ENCODE results near the gene CETP. TPM values are rescaled to one million over a fixed set of nuclear protein-coding genes. Genes with fewer than 3 reads are reported as not detected.
"Not testable (repeated sequence)": the region's sequence is repeated elsewhere in the genome, so short reads cannot be mapped to it uniquely, and the experiment has no call there.

CETP gene
- polyA plus RNA-seq, 5 donors = 11.3 to 14.7 (median 12.6) TPM

- DNase-seq = no peak
Observed at GRCh38 chr16:56980792-56981724, 19.3 kb downstream of the CETP start.

DNA sequence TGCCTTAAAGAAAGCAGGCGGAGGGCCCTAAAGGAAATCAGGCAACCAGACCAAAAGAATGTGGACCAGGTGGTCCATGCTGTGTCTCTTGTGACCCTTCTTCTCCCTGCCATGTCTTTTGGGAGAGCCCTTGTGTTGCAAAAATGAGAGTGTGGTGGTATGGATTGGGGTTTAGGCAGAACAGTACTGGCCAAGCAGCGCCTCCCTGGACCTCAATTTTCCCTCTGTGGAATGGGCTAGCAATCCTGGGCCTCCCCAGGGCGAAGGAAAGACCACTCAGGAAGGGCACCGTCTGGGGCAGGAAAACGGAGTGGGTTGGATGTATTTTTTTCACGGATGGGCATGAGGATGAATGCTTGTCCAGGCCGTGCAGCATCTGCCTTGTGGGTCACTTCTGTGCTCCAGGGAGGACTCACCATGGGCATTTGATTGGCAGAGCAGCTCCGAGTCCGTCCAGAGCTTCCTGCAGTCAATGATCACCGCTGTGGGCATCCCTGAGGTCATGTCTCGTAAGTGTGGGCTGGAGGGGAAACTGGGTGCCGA is 20.1 kb downstream of the CETP start:
- no peak for DNase-seq

- DNase-seq = no peak
Observed at GRCh38 chr16:56982695-56983094, 20.9 kb downstream of the CETP start.

GRCh38 chr16:56983211-56983751 is 21.5 kb downstream of the CETP start:
- DNase-seq = no peak

- no peak for DNase-seq
Observed at GRCh38 chr16:56984639-56985038, 22.9 kb downstream of the CETP start.

DNA sequence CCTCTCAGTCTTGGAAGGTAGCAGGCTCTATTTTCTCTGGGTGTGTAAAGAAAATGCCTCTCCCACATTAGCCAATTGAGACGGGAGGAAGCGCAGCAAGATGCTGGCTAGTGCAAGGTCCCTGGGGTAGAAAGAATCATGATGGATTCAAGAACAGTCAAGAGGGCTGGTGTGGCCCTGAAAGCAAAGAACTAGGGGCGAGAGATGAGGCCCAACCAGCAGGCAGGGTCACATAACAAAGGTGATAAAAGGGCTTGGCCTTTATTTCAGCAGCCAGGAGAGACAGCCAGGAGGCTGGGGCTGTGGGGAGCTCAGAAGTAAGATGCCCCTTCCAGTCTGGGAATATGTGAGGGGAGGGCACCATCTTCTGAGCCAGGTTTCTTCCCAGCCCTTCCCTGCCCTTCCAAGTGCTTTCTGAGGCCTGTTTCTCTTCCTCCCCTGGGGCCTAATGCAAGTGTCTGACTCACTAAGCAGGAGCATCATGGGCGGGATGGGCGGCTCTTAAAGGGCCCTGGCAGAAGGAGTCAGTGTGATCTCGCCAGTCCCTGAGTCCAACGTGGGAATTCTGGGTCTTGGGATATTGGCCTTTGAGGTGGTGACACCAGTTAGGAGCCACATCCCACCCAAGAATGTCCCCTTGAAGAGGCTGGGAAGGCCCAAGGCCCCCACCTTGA is 23.7 kb downstream of the CETP start:
- DNase-seq = no peak

DNA sequence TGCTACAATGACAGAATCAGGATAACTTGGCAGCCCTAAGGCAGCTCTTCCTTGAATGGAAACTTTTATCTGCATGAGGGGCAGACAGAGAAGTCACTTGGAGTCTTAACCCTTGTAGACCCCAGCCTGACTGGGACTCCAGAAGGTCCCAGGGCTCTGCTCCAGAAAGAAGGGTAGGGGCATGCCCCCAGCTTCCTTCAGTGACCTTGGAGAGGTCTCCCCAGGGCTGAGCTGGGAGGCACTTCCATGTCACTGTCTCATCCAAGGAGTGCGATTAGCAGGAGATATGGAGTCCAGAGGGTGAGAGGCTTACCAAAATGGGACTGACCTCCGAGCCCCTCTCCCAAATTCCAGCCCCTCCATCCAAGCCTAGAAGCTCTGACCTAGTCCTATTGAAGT is 24.2 kb downstream of the CETP start:
- no peak for DNase-seq

DNA sequence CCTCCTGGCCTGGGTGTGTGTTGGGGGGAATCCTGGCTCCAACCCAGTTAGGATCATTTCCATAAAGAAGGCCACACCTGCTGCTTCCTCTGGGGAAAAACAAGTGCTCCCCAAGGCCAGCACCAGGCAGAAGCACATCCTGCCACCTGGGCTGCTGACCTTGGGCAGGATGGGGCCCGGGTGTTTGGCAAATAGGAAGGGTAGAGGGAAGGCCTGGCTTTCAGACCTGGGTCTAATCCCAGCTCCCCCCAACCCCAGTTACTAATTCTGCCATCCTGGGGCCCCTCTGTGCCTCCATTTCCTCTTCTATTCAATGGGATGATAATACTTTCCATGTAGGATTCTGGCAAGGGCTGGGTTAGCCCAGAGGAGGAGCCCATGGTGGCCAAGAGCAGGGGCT is 24.6 kb downstream of the CETP start:
- DNase-seq = no peak

- not testable (repeated sequence) for DNase-seq
Observed at GRCh38 chr16:56986908-56987307, 25.2 kb downstream of the CETP start.

DNA sequence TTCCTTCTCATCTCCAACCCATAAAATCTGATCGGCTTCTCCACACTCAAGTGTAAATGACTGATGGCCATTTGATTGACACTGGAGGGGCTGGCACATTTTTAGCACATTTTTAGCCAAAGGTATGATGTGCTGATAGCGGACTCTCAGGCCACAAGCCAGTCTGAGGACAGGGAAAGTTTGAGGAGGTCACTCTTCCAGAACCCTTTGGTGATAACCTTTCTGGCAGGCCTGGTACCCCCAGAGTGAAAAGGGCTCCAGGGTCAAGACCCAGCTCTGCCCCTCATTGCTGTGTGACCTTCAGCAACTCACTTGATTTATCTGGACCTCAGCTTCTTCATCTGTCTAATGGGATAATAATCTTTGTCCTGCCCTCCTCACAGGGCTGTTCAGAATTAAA is 25.9 kb downstream of the CETP start:
- no peak for DNase-seq

DNA sequence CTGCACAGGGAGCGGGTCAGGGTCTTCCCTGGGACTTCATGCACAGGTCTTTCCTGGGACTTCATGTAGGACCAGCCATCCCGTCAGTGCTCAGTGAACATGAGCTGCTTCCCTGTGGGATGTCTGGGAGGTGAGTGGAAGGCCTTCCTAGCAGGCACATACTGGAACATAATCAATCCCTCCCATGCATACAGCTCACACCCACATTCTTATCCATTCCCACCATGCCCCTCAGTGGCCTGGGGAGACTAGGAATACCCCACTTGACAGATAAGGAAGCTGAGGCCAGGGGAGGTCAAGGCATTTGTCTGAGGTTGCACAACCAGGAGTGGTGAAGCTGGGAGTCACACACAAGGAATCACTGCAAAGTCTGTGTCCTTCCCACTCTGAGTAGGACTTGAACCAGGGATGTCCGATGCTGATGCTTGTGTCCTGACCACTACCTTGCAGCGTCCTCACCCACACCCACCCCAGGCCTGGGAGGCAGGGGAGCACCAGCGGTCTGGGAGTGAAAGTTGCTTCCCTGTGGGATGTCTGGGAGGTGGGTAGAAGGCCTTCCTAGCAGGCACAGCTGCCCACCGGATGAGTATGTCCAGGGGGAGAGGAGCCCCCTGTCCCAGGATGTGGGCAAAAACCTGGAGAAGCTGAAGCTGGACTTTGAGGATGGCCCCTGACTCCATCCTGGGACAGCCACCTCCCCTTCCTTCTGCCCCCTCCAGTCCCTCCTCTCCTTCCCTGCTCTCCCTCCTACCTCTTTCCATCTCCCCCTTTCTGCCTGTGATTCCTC is 26.6 kb downstream of the CETP start:
- no peak for DNase-seq

DNA sequence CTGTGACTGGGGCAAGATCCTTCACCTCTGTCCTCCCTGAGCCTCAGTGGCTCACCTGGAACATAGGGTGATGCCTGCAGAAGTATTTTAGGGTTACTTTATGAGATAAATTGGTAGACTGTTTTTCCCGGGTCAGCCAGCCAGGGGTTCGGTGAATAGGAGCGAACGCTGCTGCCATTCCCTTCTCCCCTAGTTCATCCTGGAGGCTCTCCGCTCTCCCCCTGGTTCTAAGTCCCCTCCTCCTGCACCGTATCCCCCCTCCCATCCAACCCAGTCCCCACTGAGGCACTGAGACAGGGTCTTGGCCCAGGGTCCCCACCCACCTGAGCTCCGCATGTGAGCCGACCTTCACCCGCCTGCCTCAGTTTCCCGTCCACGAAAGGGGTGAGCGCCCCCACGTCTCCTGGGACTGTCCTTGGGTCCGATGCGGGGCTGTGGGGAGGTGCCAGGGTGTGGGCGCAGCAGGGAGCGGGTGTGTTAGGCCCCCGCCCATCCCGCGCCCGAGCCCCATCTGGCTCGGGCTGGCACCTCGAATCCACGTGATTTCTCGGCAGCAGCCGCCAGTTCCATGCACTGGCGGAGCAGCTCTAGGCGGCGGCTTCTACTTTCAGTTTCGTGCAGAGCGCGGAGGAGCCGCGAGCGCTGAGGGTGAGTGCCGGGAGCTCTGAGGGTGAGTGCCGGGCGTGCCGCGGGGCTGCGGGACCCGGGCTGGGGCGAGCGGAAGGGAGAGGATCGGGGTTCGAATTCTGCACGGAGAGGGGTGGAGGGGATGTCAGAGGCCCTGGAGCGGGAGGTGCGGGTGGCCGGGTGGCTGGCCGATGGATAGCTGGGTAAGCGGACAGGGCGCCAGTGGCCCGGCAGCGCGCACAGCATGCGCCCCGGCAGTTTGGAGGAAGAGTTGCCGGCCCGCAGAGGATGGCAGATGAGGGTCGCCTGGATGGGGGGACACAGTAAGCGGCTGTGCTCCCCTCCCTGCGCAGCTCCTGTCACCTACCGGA is 27.5 kb downstream of the CETP start, which contains the start of gene NLRC5:
Gene NLRC5, plus strand, starts transcription at position 610 of the 998 bp plus-strand sequence. CDS start 31,156 bp downstream, outside the sequence.
- peak; percentile 74 for DNase-seq

- DNase-seq = no peak
Observed at GRCh38 chr16:56989988-56990387, 28.2 kb downstream of the CETP start.

GRCh38 chr16:56990407-56991286 is 28.9 kb downstream of the CETP start:
- no peak for DNase-seq

GRCh38 chr16:56992431-56992830 is 30.7 kb downstream of the CETP start:
- DNase-seq = not testable (repeated sequence)

- no peak for DNase-seq
Observed at GRCh38 chr16:56993204-56993603, 31.5 kb downstream of the CETP start.

- DNase-seq = no peak
Observed at GRCh38 chr16:56994311-56994710, 32.6 kb downstream of the CETP start.

DNA sequence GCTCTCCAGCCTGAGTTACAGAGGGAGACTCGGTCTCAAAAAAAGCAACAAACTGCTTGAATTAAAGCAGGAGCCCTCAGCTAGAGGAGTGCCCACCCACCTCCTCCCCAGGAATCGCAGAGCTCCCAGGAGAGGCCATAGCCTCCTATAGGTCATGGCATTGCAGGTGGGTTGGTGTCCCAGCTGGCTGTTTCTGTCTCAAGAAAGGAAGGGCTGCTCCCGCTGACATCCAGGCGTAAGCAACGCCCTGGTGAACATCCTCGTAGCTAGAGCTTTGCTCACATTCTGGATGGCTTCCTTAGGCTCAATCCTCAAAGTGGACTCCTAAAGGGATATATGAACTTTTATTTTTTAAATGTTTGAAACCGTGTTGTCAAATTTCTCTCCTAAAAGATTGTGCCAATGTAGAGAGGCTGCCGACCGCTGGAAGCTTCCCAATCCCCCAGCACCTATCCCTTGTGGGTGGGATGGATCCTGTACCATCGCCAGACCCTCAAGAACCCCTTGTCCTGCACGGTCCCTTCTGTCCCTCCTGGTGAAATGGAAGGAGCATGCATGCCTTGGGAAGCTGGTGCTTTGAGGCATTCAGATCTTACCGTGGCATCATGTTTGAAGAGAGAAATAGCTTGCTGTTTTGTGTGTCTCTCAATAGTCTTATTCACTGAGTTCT is 33.5 kb downstream of the CETP start:
- no peak for DNase-seq

- DNase-seq = no peak
Observed at GRCh38 chr16:56997264-56997663, 35.5 kb downstream of the CETP start.
